GM21360 (cell line): Measurements from ENCODE around the gene DUSP14.
"Not testable (repeated sequence)": the region's sequence is repeated elsewhere in the genome, so short reads cannot be mapped to it uniquely, and the experiment has no call there.

ENCODE experiments used
- ATAC-seq: cut with Tn5 transposase; IDR thresholded peaks from one replicate; pipeline ENCODE4 v1.9.1; 2021; ENCODE audit warnings: mild to moderate bottlenecking, moderate library complexity; ENCODE audit not compliant: unreplicated experiment

Gene DUSP14

GRCh38 chr17:37483311-37484039 is 6.2 kb upstream of the DUSP14 start:
- ATAC-seq, result no peak

DNA sequence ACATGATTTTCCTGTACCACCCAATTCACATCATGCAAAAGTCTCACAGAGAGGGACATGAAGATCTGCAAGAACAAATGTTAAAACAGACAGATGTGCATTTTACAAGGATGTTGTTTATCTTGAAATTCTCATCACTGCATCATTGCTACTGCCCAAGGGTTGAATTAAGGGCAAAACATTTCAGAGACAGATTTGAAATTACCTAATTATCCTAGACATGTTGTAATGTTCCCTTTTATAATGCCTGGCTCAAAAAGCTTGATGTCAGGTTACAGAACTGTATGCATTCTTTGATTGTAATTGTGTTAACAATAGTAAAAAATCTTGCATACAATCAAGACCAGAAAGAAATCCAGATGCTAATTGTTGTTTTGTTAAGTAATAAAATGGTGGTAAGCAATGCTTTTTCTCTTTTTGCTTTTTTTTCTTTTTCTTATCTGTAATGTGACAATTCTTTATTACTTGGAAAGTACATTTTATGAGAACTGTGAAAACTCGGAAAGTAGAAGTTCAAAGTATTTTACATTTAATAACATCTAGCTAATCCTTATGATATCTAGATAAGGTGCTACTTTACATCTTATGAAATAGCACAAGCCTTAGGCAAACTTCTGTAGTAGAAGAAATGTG is 3.6 kb upstream of the DUSP14 start:
- ATAC-seq, result no peak

DNA sequence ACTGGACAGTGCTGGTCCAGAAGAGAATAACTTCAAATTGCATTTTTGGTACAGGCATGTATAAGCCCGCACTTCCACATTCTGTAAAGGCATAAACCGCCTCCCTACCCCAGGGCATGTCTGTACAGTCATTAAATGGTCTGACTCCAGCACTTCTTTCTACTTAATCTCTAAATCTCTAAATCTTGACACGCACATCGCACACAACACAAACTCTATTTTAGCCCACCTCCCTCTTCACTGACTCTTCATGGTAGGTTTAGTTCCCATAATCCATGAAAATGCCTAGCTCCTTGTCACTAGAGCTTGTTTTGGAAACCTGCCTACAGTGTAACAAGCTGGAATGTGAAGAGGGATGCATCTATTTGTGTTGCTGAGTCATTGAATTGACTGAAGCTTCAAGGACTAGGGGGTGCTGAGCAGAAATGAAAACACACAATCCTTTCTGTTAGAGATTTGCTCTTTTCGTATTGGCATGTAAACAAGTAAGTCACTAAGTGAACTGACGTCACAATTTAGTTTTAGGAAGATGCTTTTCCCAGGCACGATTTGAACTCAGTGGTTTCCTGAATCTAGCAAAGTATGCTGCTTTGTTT is 1.6 kb upstream of the DUSP14 start:
- ATAC-seq, result no peak

- ATAC-seq, result no peak
Measured at GRCh38 chr17:37488607-37489196, 989 bp upstream of the DUSP14 start.

DNA sequence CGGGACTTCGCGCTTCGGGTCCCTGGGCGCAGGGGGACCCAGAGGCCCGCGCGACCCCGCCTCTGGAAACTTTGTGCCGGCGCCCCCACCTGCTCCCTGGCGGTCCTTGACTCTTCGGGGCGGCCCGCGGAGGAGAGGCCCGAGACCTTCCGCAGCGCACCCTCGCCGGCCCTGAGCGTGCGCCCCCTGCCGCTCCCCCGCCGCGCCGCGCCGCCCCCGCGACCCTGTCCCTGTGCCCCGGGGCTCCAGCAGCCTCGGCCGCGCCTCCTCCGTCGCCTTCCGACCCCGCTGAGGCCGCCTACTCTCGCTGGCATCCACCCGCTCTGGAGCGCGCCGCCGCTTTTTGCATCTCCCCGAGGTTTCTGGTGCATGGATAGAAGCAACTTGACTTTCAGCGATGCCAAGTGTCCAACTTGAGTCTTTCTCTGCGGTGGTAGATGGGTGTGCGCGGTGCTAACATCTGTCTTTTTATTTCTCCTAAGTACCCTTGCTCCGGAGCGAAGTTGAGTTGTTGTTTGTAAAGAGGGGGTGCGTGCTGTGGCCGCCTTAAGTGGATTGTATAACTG is 414 bp downstream of the DUSP14 start:
- ATAC-seq, result peak; percentile 43

GRCh38 chr17:37490638-37491614 is 1.2 kb downstream of the DUSP14 start:
- no peak for ATAC-seq

- no peak for ATAC-seq
Measured at GRCh38 chr17:37492167-37492566, 2.5 kb downstream of the DUSP14 start.

GRCh38 chr17:37493249-37494027 is 3.7 kb downstream of the DUSP14 start:
- ATAC-seq, result no peak

- ATAC-seq, result no peak
Measured at GRCh38 chr17:37494401-37494831, 4.7 kb downstream of the DUSP14 start.

GRCh38 chr17:37494971-37495370 is 5.3 kb downstream of the DUSP14 start:
- ATAC-seq, result no peak

- no peak for ATAC-seq
Measured at GRCh38 chr17:37500378-37500777, 10.7 kb downstream of the DUSP14 start.

DNA sequence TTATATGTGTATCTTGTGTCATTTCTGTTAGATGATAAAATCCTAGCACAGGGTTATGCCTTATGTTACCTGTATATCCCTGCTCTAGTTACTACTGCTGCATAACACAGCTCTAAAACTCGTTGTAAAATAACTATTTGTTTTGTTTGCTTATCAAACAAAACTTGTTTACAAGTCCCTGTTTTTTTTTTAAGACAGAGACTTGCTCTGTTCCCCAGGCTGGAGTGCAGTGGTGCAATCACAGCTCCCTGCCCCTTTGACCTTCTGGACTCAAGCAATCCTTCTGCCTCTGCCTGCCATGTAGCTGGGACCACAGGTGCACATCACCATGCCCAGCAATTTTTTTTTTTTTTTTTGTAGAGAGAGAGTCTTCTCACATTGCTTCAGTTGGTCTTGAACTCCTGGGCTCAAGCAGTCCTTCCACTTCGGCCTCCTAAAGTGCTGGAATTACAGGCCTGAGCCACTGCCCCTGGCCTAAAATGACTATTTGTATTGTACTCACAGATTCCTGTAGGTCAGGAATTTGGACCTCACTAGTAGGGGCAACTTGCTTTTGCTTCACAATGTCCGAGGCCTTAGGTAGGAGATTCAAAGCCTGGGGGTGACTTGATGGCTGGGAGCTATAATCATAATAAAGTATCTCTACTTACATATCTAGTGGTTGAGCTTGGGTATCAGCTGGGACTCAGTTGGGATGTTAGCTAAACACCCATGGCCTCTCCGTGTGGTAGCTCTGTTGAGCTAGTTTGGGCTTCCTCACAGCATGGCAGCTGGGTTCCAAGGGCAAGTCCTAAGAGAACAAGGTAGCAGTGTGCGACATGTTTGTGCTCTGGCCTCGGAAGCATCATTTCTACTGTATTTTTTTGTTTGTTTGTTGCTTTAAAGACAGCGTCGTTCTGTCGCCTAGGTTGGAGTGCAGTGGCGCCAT is 12.6 kb downstream of the DUSP14 start:
- no peak for ATAC-seq

- no peak for ATAC-seq
Measured at GRCh38 chr17:37503148-37503547, 13.5 kb downstream of the DUSP14 start.

DNA sequence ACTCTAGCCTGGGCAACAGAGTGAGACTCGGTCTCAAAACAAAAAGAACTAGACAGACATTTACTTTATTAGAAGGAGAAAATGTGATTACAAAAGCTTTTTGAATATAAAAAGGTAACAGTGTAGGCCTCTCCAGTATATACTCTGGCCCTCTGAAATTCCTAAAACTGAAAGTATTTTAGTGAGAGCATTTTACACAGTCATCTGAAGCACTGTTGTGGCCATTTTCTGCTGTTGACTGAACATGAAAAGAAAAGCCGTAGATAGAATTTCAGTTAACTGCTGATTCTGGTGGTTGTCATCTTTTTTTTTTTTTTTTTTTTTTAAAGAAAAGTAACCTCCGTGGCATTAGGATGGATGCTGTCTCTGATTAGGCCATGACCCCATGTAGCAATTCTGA is 15.6 kb downstream of the DUSP14 start:
- ATAC-seq, result no peak

GRCh38 chr17:37506678-37507077 is 17.0 kb downstream of the DUSP14 start:
- no peak for ATAC-seq

GRCh38 chr17:37507111-37507510 is 17.4 kb downstream of the DUSP14 start:
- no peak for ATAC-seq

GRCh38 chr17:37510056-37510455 is 20.4 kb downstream of the DUSP14 start:
- no peak for ATAC-seq

DNA sequence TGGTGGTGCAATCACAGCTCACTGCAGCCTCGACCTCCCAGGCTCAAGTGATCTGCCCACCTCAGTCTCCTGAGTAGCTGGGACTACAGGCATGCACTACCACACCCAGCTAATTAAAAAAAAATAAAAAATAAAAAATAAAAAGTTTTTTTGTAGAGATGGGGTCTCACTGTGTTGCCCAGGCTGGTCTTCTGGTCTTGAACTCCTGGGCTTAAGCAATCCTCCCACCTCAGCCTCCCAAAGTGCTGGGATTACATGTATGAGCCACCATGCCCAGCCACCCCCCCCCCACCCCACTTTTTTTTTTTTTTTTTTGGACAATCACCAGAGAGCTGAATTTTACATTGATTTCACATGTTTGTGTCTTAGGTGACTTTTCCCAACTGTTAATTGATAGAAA is 22.0 kb downstream of the DUSP14 start:
- not testable (repeated sequence) for ATAC-seq
